Esophagus muscularis mucosa (tissue), 4 donors: Measurements from ENCODE around the gene RBMS1. TPM values are rescaled to one million over a fixed set of nuclear protein-coding genes. Genes with fewer than 3 reads are reported as not detected.

Experiments
- DNase-seq: peaks from one replicate; pipeline ENCODE4 v3.0.0-alpha.2; 2017; ENCODE audit errors: extremely low spot score
- H3K27ac ChIP-seq, 4 donors: fragments of 200-600 bp; sonication (generic); replicated peaks in 1 of 4; 1 replicate in 3 of 4; 2 replicates in 1 of 4; pipeline ENCODE4 v1.5.1; 2016 to 2019; ENCODE audit warnings: mild to moderate bottlenecking in 1 of 4
- H3K27me3 ChIP-seq, 4 donors: fragments of 200-600 bp; sonication (generic); one replicate each; pipeline versions ENCODE4 v1.5.1 to v1.6.0; 2016 to 2019
- H3K36me3 ChIP-seq, 4 donors: fragments of 200-600 bp; sonication (generic); one replicate each; pipeline ENCODE4 v1.5.1; 2016 to 2019
- H3K4me1 ChIP-seq, 4 donors: fragments of 200-600 bp; sonication (generic); one replicate each; pipeline ENCODE4 v1.5.1; 2016 to 2019
- H3K4me3 ChIP-seq, 4 donors: fragments of 200-600 bp; sonication (generic); 1 replicate in 2 of 4; 2 replicates in 2 of 4; pipeline ENCODE4 v1.5.1; 2016 to 2019; ENCODE audit warnings: mild to moderate bottlenecking in 4 of 4, moderate library complexity in 1 of 4
- H3K9me3 ChIP-seq, 4 donors: fragments of 200-600 bp; sonication (generic); 1 replicate in 3 of 4; 2 replicates in 1 of 4; pipeline ENCODE4 v1.5.1; 2016 to 2019
- EP300 ChIP-seq: sonication (generic); formaldehyde crosslinking; IDR thresholded peaks from one replicate; pipeline ENCODE4 v1.6.1; 2017; ENCODE audit warnings: antibody characterized with exemption
- POLR2A ChIP-seq: fragments of 450-650 bp; IDR thresholded peaks from one replicate; pipeline ENCODE4 v1.6.1; 2017; ENCODE audit warnings: antibody characterized with exemption, moderate library complexity, mild to moderate bottlenecking, low read depth
- POLR2AphosphoS5 ChIP-seq, 2 donors: sonication (generic); formaldehyde crosslinking; IDR thresholded peaks; one replicate each; pipeline ENCODE4 v1.6.1; 2017; ENCODE audit warnings: antibody characterized with exemption in 2 of 2
- WGBS: methylation state at CpG from one replicate; pipeline ENCODE4 v1.1.5; 2018; 5-methylcytosine and 5-hydroxymethylcytosine counted together
- intact Hi-C: fragments of 100-400 bp; cut with DNase I; formaldehyde crosslinking; loops from one replicate; pipeline ENCODE4 v1.15.1; 2023
- total RNA-seq, 4 donors: library from RNA; depleted of rRNA; stranded (reverse); fragments of >200 nt; gene quantifications; one replicate each; pipeline versions ENCODE4 v1.1.0 to v1.2.1, GENCODE V29; 2016
- TF ChIP-seq, protein P1 (sequence below), 3 experiments: fragments of 200-600 bp in 2 of 3; fragments of 450-650 bp in 1 of 3; sonication (generic) in 2 of 3; IDR thresholded peaks; one replicate each; pipeline ENCODE4 v1.5.1; 2017 to 2019; ENCODE audit warnings: antibody characterized with exemption in 3 of 3, mild to moderate bottlenecking in 2 of 3, moderate library complexity in 1 of 3

Gene RBMS1
- total RNA-seq, 4 donors from 2014 or later = 86.8 to 116 (median 93.1) TPM

DNA sequence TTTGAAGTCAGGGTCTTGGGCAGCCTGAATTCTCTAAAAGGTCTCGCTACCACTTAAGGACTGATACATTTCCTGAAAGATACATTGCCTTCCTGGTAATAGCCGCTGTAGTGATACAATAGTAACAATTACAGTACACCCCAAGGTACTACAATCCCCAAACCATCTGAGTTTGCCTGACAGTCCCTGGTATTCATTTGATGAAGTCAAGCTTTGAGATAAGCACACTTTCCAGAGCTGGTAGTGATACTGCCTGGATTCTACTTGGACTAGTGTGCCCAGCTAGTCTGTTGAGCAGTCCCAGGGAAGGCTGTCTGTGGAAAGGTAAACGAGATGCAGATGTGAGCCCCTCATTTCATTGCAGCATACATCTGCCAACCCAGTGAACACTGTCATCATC lies 269.1 kb downstream of the RBMS1 start:
- H3K4me1 ChIP-seq = peaks cover 9 to 25% (median 18%) of the 10 kb centered on the region in 4 donors
- DNase-seq = no peak
- no peaks in the 10 kb centered on the region for H3K36me3 ChIP-seq
- intact Hi-C loops = no loop called here
- H3K27ac ChIP-seq = no peak overlapping the region
- no peaks in the 10 kb centered on the region for H3K9me3 ChIP-seq
- no peaks in the 10 kb centered on the region for H3K27me3 ChIP-seq
- TF ChIP-seq POLR2A (no peak), EP300 (no peak)
- 100% methylated on average over 3 of the region's 3 CpGs for WGBS
- H3K4me3 ChIP-seq = no peak overlapping the region

DNA sequence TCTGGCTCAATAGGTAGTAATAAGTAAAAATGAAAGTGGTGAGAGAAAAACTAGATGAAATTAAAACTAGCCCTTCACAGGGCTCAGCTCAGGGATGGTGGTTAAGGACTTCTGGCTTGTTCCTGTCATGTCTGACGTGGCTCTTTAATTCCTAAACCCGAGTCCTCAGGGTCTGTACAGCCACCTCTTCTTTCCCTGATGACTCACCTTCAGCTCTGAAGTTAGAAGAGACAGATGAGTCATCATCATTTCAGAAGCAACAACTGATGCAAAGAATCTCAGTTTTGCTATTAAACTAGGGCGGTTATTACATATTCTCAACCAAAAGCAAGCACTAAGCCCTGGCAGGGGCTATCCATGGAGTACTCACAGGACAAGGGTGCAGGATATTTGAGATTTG lies 269.5 kb downstream of the RBMS1 start:
- no peak for DNase-seq
- Histone ChIP-seq H3K9me3 (no peaks in the 10 kb centered on the region), H3K27ac (no peak overlapping the region), H3K4me3 (no peak overlapping the region), H3K4me1 (peaks cover 9 to 25% (median 18%) of the 10 kb centered on the region in 4 donors), H3K36me3 (no peaks in the 10 kb centered on the region), H3K27me3 (no peaks in the 10 kb centered on the region)
- WGBS = 41% methylated on average over 3 of the region's 3 CpGs
- intact Hi-C loops = no loop called here
- no peak for TF ChIP-seq POLR2AphosphoS5 (IDR thresholded peaks at IDR 0.05)
- TF ChIP-seq EP300 = no peak
- TF ChIP-seq POLR2A = no peak
- TF ChIP-seq, protein P1, sequence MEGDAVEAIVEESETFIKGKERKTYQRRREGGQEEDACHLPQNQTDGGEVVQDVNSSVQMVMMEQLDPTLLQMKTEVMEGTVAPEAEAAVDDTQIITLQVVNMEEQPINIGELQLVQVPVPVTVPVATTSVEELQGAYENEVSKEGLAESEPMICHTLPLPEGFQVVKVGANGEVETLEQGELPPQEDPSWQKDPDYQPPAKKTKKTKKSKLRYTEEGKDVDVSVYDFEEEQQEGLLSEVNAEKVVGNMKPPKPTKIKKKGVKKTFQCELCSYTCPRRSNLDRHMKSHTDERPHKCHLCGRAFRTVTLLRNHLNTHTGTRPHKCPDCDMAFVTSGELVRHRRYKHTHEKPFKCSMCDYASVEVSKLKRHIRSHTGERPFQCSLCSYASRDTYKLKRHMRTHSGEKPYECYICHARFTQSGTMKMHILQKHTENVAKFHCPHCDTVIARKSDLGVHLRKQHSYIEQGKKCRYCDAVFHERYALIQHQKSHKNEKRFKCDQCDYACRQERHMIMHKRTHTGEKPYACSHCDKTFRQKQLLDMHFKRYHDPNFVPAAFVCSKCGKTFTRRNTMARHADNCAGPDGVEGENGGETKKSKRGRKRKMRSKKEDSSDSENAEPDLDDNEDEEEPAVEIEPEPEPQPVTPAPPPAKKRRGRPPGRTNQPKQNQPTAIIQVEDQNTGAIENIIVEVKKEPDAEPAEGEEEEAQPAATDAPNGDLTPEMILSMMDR (IDR thresholded peaks at IDR 0.05) = no peak

DNA sequence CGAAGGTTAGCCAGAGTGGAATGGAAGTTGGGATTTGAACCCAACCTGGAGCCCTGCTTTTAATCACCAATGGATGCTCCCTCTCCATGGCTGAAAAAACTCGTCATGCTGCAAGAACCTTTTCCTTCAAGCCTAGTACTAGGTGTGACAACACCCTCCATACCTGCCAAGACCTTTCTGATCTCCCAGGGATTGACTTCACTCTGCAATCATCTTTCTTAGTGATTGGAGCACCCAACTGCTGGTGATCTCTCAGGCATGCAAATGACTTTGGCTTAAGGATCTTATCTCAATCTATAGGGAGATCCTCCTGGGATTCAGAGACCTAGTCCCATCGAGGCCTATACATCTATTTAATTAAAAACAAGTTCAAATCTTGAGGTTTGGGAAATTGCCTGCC lies 270.0 kb downstream of the RBMS1 start:
- 94% methylated on average over 3 of the region's 3 CpGs for WGBS
- H3K9me3 ChIP-seq = no peaks in the 10 kb centered on the region
- no peak for DNase-seq
- H3K4me1 ChIP-seq = peaks cover 9 to 24% (median 16%) of the 10 kb centered on the region in 4 donors
- no peak overlapping the region for H3K4me3 ChIP-seq
- H3K27me3 ChIP-seq = no peaks in the 10 kb centered on the region
- H3K27ac ChIP-seq = no peak overlapping the region
- TF ChIP-seq EP300 (no peak), POLR2A (no peak), POLR2AphosphoS5 (IDR thresholded peaks at IDR 0.05) (no peak)
- TF ChIP-seq, protein P1 (IDR thresholded peaks at IDR 0.05) = no peak
- H3K36me3 ChIP-seq = no peaks in the 10 kb centered on the region
- intact Hi-C loops = no loop called here

DNA sequence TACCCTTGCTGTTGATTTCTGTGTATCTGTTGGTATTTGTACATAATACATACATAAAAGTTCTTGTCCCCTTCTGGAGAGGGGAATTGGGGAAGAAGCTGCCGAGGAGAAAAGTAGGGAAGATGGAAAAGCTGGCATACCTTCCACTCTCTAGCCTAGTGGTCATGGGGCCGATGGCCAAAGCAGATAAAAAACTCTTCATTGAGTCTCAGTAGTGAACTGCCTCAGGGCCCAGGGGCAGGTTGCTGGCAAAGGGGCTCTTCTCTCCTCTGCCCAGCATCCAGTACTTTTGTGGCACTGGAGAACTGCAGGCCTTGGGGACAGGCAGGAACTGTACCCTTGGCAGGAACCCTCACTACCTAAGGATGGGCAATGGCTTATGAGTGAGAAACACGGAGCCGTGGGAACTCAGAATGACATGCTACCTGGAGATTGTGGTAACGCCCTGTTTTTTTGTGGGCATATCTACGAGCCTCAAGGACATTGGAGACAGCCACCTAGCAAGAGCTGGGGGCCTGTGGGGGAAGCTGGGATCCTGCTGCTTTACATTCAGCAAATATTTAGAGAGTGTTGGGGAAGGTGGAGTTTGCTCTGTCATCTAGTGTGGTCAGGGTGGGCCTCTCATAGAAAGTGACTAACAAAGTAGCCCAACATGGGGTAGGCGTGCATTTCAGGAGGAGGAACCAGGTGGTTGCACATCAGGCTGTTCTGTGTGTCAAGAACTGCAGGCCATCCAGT lies 270.9 kb downstream of the RBMS1 start:
- H3K4me1 ChIP-seq = peaks cover 8 to 17% (median 13%) of the 10 kb centered on the region in 4 donors
- 87% methylated on average over 7 of the region's 7 CpGs for WGBS
- H3K4me3 ChIP-seq = no peak overlapping the region
- DNase-seq = no peak
- no peak overlapping the region for H3K27ac ChIP-seq
- no peaks in the 10 kb centered on the region for H3K9me3 ChIP-seq
- TF ChIP-seq, protein P1 (IDR thresholded peaks at IDR 0.05) = no peak
- TF ChIP-seq POLR2AphosphoS5 (IDR thresholded peaks at IDR 0.05) (no peak), POLR2A (no peak), EP300 (no peak)
- intact Hi-C loops = no loop called here
- H3K36me3 ChIP-seq = no peaks in the 10 kb centered on the region
- no peaks in the 10 kb centered on the region for H3K27me3 ChIP-seq
